AG20443 (cell line): ENCODE measurements around the gene CECR2.
"Not testable (repeated sequence)": the region's sequence is repeated elsewhere in the genome, so short reads cannot be mapped to it uniquely, and the experiment has no call there.

ENCODE experiments used
- DNase-seq: peaks from one replicate; pipeline ENCODE4 v3.0.0; 2012; ENCODE audit warnings: low spot score, mixed read lengths

CECR2 gene

DNA sequence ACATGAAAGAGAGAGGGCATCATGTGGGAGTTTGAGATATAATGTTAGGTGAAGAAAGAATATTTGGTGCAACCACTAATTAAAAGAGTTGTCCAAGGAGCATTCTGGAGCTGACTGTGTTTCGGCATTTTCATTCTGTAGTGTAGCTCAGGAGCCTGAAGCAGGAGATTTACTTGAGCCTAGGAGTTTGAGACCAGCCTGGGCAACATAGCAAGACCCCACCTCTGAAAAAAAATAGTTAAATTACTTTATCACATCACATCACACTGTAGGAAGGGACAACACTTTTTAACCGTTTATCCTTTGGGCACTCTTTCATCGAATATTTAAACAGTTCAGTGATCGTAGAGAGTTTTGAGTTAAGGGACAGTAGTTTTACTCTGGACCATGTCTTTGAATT is 143.7 kb downstream of the CECR2 start:
- DNase-seq: no peak

DNA sequence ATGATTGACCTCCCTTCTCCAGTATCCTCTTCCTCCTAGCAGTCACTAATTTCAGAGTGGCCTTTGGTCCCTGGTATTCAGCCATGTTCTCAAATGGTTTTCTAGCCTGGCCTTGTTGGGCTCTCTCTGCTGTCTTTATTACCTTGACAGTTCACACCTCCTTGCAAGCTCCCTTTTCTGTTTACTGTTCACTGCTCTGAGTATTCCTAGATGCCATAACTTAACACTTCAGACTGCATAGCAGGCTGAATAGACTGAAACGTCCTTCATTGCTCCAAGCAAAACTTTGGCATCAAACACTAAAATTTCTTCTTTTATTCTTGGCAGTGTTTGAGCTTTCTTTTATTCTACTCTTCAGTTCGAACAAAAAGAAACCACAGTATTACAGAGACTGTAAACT is 144.4 kb downstream of the CECR2 start:
- no peak for DNase-seq

DNA sequence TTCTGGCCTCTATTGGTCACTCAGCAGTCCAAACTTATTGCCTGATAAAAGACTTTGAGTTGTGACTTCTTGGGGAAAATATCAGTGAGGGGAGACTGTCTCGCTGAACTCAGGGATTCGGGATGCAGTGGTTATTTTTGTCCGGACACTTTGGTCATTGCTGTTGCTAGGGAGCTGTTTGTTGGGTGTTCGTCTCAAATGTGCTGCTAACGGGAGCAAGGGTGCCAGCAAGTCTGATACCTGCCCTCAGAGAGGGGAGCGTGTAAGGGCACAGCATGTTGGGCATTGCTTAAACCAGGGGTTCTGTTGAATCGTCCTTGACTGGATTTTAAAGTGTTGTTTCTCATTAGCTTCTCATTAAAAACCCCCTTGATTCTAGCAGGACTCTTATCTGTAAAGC is 144.8 kb downstream of the CECR2 start:
- DNase-seq: no peak

DNA sequence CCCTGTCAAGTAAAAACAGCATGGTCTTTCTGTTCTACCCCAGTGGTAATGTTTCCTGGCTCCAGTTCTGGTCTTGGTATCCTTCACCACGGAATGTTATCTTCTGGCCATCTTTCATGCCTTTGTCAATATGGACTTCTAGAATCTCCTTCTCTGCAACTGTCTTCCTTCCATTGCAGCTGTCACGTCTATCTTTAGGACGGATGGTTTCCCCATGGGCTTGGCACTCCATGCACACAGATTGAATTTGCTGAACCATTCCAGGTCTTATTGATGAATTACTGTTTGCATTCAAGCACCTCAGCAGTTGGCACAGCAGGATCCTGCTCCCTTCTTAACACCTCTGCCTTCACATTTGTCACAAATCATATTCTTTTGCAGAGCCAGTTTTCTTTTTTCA is 149.1 kb downstream of the CECR2 start:
- DNase-seq: no peak

DNA sequence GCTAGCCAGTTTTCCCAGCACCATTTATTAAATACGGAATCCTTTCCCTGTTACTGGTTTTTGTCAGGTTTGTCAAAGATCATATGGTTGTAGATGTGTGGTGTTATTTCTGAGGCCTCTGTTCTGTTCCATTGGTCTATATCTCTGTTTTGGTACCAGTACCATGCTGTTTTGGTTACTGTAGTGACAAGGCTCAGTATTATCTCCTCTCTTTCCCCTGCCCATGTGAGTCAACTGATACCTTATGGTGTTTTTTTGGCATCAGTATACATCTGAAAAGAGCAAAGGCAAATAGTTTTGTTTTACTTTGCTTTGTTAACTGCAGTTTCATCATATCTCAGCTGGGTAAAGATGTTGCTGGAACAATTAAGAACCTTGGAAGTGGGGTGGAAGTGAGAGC is 152.7 kb downstream of the CECR2 start:
- DNase-seq: not testable (repeated sequence)

DNA sequence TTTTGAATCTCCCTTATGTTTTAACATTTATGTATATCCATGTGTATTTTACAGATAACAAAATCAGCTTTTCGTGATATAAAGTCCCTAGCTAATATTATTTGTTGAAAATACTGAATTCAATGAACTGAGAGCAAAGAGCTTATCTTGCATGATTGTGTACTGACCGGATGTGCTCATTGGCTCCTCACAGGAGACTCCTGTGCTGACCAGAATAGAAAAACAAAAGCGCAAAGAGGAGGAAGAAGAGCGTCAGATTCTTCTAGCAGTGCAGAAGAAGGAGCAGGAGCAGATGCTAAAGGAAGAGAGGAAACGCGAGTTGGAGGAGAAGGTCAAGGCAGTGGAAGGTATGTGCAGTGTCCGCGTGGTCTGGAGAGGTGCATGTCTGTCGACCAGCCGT is 154.7 kb downstream of the CECR2 start:
- no peak for DNase-seq

DNA sequence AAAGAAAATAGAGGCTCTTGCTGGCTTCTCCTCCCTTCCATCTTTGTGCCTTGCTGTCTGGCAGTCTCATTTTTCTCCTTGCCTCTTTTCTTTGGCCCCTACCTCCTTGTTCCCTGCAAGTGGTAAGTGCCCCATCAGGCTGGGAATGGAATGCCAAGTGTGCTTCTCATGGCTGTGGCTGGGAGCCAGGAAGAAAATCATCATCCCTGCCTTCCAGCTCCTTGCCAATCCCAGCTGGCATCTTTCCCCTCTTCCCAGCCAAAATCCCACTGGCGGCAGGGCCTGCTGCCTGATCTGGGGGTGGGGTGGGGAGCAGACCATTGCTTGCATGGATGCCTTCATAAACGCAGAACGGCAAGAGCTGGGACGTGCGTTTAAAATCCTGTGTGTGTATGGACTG is 167.0 kb downstream of the CECR2 start:
- peak; percentile 27 for DNase-seq

DNA sequence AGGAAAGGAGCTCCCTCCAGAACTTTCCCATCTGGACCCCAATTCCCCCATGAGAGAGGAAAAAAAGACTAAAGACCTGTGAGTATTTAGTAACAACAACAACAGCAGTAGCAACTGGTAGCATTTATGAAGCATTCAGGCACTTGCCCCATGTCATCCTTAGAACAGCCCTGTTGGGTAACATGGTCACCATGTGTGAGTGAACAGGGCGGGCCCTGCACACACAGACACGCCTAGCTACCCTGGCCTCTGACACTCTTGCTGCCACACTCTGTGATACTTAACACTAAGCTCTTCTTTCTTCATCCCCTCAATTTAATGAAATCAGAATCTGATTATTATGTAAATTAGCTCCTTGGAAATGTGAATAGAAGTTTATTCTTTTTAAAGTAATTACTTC is 167.9 kb downstream of the CECR2 start:
- peak; percentile 44 for DNase-seq

DNA sequence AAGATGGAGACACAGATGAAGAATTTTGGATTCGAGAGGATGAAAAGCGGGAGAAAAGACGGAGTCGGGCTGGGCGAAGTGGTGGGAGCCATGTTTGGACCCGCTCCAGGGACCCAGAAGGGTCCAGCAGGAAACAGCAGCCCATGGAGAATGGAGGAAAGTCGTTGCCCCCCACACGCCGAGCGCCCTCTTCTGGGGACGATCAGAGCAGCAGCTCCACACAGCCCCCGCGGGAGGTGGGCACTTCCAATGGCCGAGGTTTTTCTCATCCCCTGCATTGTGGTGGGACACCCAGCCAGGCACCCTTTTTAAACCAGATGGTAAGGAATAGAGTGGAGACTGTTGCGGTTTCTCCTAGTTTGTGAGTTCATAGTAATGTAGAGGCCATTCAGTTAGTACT is 171.2 kb downstream of the CECR2 start:
- no peak for DNase-seq

DNA sequence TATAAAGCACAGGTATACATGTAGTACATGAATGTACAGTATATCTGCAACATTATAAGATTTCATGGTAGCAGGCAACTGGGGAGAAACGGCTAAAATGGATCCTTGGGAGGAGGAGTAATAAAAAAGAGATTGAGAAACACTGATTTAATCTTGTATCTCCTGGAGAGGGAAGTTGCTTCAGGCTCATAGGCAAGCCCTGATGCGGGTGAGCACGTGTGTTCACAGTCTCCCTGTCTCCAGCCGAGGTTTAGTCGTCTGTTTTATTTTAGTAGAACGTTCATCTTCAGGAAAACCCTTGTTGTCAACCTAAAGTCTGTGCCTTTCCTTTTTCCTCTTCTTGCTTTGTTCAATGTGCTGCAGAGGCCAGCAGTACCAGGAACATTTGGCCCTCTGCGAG is 172.2 kb downstream of the CECR2 start:
- DNase-seq: no peak

DNA sequence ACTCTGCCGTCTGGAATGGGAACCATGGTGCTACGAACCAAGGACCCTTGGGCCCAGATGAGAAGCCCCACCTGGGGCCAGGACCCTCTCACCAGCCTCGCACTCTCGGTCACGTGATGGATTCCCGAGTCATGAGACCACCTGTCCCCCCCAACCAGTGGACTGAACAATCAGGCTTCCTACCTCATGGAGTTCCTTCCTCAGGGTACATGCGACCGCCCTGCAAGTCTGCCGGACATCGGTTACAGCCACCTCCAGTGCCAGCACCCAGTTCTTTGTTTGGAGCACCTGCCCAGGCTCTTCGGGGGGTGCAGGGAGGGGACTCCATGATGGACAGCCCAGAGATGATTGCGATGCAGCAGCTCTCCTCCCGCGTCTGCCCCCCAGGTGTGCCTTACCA is 173.2 kb downstream of the CECR2 start:
- no peak for DNase-seq

DNA sequence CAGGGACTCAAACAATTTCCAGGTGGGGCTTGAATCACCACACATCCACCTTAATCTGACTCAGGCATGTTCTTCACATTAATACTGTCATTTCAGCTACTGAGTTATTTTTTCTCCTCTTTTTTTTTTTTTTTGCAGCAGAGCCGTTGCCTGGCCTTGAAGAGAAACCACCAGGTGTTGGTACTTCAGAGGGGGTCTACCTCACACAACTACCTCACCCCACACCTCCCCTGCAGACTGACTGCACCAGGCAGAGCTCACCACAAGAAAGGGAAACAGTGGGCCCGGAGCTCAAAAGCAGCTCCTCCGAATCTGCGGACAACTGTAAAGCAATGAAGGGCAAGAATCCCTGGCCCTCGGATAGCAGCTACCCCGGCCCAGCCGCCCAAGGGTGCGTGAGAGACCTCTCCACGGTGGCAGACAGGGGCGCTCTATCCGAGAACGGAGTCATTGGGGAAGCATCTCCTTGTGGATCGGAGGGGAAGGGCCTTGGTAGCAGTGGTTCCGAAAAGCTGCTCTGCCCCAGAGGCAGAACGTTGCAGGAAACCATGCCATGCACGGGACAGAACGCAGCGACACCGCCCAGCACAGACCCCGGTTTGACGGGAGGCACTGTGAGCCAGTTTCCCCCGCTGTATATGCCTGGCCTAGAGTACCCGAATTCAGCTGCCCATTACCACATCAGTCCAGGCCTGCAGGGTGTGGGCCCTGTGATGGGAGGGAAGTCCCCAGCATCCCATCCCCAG is 178.9 kb downstream of the CECR2 start:
- no peak for DNase-seq

DNA sequence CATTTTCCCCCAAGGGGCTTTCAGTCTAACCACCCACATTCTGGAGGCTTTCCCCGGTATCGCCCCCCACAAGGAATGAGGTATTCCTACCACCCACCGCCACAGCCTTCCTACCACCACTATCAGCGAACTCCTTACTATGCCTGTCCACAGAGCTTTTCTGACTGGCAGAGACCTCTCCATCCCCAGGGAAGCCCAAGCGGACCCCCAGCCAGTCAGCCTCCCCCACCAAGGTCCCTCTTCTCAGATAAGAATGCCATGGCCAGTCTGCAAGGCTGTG is 179.4 kb downstream of the CECR2 start:
- DNase-seq: no peak

DNA sequence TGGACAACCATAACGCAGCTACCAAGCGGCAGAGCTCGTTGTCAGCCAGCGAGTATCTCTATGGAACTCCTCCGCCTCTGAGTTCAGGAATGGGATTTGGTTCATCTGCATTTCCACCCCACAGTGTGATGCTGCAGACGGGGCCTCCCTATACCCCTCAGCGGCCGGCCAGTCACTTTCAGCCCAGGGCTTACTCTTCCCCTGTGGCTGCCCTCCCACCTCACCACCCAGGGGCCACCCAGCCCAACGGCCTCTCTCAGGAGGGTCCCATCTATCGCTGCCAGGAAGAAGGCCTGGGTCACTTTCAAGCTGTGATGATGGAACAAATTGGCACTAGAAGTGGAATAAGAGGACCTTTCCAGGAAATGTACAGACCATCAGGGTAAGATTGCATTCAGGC is 179.9 kb downstream of the CECR2 start:
- DNase-seq: no peak

DNA sequence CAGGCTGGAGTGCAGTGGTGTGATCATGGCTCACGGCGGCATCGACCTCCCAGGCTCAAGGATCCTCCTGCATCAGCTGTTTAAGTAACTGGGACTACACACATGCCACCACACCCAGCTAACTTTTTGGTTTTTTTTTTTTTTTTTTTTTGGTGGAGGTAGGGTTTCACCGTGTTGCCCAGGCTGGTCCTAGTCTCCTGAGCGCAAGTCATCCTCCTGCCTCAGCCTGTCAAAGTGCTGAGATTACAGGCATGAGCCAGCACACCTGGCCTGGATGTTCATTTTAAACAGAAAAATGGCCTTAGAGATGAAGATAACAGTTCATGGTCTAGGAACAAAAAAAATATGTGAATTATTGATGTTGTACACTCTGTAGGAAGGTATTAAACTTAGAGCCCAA is 180.4 kb downstream of the CECR2 start:
- no peak for DNase-seq

DNA sequence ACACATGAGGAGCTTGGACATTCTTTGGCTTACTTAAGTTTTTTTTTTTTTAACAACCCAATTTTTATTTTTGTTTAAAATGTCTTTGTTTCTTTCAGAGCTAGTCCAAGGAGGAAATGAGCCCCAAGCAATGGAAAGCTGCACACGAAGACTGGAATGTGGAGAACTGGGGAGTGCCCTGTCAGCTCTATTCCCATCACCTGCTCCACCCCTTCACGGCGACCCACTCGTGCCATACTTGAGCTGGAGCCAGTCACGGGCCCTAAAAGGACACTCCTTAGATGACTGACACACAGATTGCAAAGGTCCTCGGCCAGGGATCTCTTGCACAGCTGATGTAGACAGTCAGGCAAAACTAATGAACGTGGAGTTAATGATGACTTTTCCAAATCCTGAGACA is 183.5 kb downstream of the CECR2 start:
- no peak for DNase-seq

DNA sequence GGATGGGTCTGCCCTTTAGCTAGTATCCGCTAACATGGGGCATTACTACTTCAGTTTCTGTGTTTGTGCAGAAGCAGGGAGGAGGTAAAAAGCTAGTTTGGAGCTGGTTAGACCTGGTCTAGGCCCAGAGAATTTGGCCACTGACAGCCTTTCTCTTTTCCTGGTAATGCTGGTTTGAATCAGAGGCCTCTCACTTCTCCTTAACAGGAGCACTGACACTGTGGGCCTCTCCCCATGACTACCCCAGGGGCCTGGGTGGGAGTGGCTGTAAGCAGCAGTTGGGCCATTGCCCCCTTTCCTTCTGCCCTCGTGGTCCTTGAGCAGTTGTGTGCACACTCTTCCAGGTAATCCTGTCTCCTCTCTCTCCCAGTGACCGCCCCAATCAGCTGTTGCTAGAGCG is 185.6 kb downstream of the CECR2 start:
- DNase-seq: no peak

DNA sequence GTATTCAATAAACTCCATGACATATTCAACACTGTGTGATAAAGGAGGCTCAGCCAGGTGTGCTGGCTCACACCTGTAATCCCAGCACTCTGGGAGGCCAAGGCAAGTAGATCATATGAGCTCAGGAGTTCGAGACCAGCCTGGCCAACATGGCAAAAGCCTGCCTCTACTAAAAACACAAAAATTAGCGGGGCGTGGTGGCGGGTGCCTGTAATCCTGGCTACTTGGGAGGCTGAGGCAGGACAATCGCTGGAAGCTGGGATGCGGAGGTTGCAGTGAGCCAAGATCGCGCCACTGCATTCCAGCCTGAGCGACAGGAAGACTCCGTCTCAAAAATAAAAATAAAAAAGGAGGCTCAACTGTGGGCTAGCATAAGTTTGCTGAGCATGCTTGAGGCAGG is 189.9 kb downstream of the CECR2 start:
- DNase-seq: no peak

DNA sequence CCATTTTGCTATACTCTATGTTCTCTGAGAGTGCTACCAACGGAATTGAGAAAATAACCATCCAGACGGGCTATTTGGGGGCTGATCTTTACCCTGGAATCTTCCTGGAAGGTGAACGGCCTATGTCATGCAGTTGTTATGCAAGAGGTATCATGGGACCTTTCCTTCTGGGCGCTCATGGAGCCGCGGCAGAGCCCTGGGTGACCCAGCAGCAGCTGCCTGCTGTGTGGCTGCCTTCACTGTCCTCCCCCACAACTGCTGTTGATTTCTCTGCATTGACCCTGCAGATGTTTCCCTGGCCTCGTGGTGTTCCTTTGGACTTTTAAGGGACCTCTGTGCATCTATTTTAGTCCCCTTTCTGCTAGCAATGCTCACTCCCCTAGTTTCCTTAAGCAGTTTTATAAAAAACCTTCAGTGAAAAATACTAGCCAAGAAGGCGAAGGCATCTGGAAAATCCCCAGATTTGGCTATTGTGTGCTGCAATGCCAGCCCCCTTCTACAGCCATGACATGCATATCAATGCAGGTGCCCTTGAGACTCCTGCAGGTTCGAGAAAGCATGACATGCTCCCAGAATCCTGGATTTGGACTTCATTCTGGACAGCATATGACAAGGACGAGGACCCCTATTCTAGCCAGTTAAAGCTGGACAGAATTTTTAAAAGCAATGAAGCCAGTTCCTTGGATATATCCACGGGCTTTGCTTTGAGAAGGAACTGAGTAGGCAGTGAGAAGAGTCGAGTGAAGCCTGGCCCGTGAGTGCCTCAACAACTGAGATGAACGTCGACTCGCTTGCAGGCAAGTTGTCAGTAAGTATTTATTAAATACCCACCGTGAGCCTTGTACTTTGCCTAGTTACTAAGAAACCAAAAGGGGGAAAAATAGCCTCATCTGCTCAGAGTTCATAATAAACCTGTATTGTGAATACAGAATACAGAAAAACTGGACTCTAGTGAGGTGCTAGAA is 193.9 kb downstream of the CECR2 start, which contains the start of gene SLC25A18:
Gene SLC25A18, plus strand, starts transcription at position 593 of the 965 bp plus-strand sequence. CDS start 16,447 bp downstream, outside the sequence.
- no peak for DNase-seq

DNA sequence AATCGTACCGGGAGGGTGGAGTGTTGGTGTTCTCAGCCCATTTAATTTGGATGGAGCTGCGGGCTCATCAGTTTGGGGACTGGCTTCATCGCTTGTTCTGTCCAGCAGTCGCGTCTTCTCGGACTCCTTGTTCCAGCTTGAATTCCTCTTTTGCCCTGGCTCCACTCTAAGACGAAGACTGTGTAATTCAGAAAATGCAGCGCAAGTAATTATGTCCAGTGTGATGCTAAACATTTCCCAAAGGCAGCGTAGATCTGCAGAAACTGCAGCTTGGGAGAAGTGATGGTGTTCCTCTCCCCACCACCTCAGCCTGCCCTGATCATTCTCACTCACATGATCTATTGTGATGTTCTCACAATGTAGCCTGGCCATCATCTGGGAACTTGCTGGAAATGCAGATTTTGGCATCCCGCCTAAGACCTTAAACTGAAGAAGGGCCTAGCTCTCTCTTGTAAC is 194.7 kb downstream of the CECR2 start:
- peak; percentile 68 for DNase-seq

DNA sequence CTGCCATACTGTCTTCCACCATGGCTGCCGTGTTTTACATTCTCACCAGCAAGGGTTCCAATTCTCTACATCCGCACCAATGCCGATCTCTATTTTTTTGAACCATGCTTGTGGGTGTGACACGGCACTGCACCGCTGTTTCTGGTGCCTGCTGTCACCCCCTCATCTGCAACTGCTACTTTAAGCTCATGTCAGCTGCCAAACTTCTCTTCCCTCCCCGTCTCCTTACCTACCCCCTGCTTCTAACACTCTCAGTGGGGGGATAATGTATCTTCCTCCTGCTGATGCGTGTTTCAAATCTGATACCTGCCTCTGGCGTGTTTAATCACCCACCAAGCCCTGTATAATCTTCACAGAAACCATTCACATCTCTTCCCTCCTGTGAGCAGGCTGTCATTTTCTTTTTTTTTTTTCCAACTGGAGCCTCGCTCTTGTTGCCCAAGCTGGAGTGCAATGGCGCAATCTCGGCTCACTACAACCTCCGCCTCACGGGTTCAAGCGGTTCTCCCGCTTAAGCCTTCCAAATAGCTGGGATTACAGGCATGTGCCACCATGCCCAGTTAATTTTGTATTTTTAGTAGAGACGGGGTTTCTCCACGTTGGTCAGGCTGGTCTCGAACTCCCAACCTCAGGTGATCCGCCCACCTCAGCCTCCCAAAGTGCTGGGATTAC is 196.9 kb downstream of the CECR2 start:
- DNase-seq: not testable (repeated sequence)

DNA sequence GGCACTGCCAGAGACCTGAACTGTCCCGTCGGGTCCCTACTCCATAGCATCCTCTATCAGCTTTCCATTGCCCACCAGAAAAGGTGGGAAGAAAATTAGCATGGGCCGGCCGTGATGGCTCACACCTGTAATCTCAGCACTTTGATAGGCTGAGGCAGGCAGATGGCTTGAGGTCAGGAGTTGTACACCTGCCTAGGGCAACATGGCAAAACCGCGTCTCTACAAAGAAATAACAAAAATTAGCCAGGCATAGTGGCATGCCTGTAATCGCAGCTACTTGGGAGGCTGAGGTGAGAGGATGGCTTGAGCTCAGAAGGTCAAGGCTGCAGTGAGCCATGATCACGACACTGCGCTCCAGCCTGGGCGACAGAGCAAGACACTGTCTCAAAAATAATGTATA is 197.5 kb downstream of the CECR2 start:
- no peak for DNase-seq
